Progenitor cell of endocrine pancreas (in vitro differentiated cells): Measurements from ENCODE around the gene WDR90. TPM values are rescaled to one million over a fixed set of nuclear protein-coding genes. Genes with fewer than 3 reads are reported as not detected.

ENCODE experiments used
- DNase-seq: peaks from one replicate; pipeline ENCODE4 v3.0.0; 2021; ENCODE audit warnings: low spot score; ENCODE audit not compliant: unreplicated experiment
- H3K27ac Mint-ChIP-seq: 2 replicates; pipeline ENCODE4 v1.8.0; 2021; ENCODE audit warnings: mild to moderate bottlenecking, moderate library complexity, mixed read lengths
- H3K27me3 Mint-ChIP-seq: 2 replicates; pipeline ENCODE4 v1.8.0; 2021; ENCODE audit warnings: mixed read lengths
- H3K36me3 Mint-ChIP-seq: 2 replicates; pipeline ENCODE4 v1.8.0; 2022; ENCODE audit warnings: mixed read lengths; ENCODE audit not compliant: insufficient read depth
- H3K4me1 Mint-ChIP-seq: 2 replicates; pipeline ENCODE4 v1.8.0; 2021; ENCODE audit warnings: low read depth, mixed read lengths
- H3K4me3 Mint-ChIP-seq: 2 replicates; pipeline ENCODE4 v1.8.0; 2021; ENCODE audit warnings: low read depth, mild to moderate bottlenecking, moderate library complexity, mixed read lengths
- H3K9me3 Mint-ChIP-seq: 2 replicates; pipeline ENCODE4 v1.8.0; 2021; ENCODE audit warnings: low read depth, mixed read lengths
- total RNA-seq: library from RNA; stranded (reverse); gene quantifications from 2 replicates; pipeline ENCODE4 v1.2.1, GENCODE V29; 2021
- TF ChIP-seq, protein P1 (sequence below): fragments of 200-600 bp; sonication (generic); IDR thresholded peaks from one replicate; pipeline ENCODE4 v1.5.0; 2021; ENCODE audit warnings: antibody characterized with exemption, mild to moderate bottlenecking; ENCODE audit not compliant: unreplicated experiment

WDR90 gene
- total RNA-seq, 1 donor from 2014 or later = 109 TPM

DNA sequence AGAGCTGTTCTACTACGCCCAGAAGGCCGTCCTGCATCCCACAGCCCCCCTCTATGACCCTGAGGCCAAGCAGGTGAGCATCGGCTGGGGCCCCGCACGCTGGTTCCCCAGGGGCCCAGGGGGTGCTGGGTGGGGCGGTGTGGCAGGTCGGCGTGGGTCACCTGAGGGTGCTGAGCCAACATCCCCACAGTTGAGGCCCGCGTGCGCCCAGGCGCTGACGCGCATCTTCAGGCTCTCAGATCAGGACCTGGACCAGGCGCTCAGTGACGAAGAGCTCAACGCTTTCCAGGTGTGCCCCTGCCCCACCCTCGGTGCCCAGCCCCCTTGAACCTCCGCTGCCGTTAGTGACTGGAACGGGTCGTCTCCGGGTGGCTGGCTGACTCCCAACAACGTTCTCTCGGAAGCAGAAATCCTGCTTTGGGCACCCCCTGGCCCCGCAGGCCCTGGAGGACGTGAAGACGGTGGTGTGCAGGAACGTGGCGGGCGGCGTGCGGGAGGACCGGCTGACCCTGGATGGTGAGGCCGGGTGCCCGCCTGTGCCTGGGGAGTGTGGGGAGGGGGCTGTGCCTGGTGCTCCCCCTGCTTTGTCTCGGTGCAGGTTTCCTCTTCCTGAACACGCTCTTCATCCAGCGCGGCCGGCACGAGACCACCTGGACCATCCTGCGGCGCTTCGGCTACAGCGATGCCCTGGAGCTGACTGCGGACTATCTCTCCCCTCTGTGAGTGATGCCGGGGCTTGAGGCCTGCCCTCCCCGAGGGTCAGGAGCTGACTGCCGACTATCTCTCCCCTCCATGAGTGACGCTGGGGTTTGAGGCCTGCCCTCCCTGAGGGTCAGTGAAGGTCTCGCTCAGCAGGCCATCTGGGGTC lies 21.6 kb downstream of the WDR90 start:
- Mint-ChIP-seq H3K36me3 (no peaks in the 10 kb centered on the region), H3K4me1 (peaks cover 2% of the 10 kb centered on the region), H3K4me3 (no peak overlapping the region), H3K27me3 (peaks cover 4% of the 10 kb centered on the region), H3K27ac (no peak overlapping the region), H3K9me3 (no peaks in the 10 kb centered on the region)
- TF ChIP-seq, protein P1, sequence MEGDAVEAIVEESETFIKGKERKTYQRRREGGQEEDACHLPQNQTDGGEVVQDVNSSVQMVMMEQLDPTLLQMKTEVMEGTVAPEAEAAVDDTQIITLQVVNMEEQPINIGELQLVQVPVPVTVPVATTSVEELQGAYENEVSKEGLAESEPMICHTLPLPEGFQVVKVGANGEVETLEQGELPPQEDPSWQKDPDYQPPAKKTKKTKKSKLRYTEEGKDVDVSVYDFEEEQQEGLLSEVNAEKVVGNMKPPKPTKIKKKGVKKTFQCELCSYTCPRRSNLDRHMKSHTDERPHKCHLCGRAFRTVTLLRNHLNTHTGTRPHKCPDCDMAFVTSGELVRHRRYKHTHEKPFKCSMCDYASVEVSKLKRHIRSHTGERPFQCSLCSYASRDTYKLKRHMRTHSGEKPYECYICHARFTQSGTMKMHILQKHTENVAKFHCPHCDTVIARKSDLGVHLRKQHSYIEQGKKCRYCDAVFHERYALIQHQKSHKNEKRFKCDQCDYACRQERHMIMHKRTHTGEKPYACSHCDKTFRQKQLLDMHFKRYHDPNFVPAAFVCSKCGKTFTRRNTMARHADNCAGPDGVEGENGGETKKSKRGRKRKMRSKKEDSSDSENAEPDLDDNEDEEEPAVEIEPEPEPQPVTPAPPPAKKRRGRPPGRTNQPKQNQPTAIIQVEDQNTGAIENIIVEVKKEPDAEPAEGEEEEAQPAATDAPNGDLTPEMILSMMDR = no peak
- no peak for DNase-seq

DNA sequence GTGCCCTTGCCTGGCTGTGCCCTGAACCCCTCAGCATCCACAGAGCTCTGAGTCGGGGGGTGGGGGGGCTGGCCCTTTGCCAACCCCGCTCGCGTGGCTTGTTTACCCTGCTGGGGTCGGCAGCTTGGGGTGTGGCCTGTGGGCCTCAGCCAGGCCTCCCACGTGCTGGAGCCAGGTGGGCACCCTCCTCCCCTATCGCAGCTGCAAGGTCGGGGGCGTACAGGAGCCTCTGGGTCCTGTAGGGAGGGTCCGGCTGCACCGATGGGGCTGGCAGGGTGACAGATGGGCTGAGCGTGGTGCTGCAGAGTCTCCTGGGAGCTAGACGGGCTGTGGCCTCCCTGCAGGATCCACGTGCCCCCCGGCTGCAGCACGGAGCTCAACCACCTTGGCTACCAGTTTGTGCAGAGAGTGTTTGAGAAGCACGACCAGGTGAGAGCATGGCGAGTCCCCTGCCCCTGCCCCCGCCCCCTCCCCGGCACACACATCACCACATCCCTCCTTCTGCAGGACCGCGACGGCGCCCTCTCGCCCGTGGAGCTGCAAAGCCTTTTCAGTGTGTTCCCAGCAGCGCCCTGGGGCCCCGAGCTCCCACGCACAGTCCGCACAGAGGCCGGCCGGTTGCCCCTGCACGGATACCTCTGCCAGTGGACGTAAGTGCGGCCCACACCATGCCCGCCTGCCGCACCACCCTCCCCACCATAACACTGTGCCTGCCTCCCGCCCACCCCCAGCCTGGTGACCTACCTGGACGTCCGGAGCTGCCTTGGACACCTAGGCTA lies 22.4 kb downstream of the WDR90 start:
- Mint-ChIP-seq H3K27me3 (peaks cover 4% of the 10 kb centered on the region), H3K9me3 (no peaks in the 10 kb centered on the region), H3K36me3 (no peaks in the 10 kb centered on the region), H3K27ac (no peak overlapping the region), H3K4me3 (no peak overlapping the region), H3K4me1 (peaks cover 2% of the 10 kb centered on the region)
- TF ChIP-seq, protein P1 = no peak
- DNase-seq = no peak

DNA sequence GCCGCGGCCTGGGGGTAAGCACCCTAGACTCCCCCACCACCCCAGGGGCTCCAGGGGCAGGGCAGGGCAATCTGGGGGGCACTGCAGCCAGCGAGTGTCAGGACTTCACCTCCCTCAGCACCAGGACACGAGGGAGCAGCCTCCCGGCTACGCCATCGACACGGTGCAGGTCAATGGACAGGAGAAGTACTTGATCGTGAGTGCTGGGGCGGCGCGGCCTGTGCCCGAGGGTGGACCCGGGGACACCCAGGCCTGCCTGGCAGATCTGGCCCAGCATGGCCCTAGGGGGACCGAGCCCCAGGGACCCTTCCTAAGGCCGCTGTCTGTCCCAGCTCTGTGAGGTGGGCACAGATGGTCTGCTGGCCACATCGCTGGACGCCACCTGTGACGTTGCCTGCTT lies 23.2 kb downstream of the WDR90 start:
- TF ChIP-seq, protein P1 = no peak
- H3K27ac Mint-ChIP-seq = no peak overlapping the region
- peaks cover 2% of the 10 kb centered on the region for H3K4me1 Mint-ChIP-seq
- no peaks in the 10 kb centered on the region for H3K36me3 Mint-ChIP-seq
- DNase-seq = no peak
- no peak overlapping the region for H3K4me3 Mint-ChIP-seq
- H3K27me3 Mint-ChIP-seq = peaks cover 4% of the 10 kb centered on the region
- H3K9me3 Mint-ChIP-seq = no peaks in the 10 kb centered on the region

DNA sequence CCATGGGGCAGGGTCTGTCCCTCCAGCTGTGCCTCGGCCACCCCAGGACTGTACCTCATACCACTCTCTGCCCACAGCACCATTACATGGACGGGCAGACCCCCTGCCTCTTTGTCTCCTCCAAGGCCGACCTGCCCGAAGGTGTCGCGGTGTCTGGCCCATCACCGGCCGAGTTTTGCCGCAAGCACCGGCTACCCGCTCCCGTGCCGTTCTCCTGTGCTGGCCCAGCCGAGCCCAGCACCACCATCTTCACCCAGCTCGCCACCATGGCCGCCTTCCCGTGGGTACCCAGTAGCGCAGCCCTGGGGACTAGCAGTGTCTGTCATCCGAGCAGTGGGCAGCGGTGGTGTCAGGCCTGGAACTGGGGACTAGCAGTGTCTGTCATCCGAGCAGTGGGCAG lies 23.7 kb downstream of the WDR90 start:
- no peak overlapping the region for H3K4me3 Mint-ChIP-seq
- H3K27me3 Mint-ChIP-seq = peaks cover 4% of the 10 kb centered on the region
- H3K4me1 Mint-ChIP-seq = peaks cover 2% of the 10 kb centered on the region
- TF ChIP-seq, protein P1 = no peak
- DNase-seq = no peak
- no peaks in the 10 kb centered on the region for H3K36me3 Mint-ChIP-seq
- H3K27ac Mint-ChIP-seq = no peak overlapping the region
- H3K9me3 Mint-ChIP-seq = no peaks in the 10 kb centered on the region

GRCh38 chr16:673399-673991 lies 24.3 kb downstream of the WDR90 start:
- H3K4me3 Mint-ChIP-seq = no peak overlapping the region
- H3K27ac Mint-ChIP-seq = no peak overlapping the region
- H3K4me1 Mint-ChIP-seq = peaks cover 2% of the 10 kb centered on the region
- no peaks in the 10 kb centered on the region for H3K36me3 Mint-ChIP-seq
- TF ChIP-seq, protein P1 = no peak
- no peak for DNase-seq
- H3K27me3 Mint-ChIP-seq = peaks cover 4% of the 10 kb centered on the region
- H3K9me3 Mint-ChIP-seq = no peaks in the 10 kb centered on the region
